ENCODE measurements around the gene SIGLEC12.
A peak's percentile ranks its signal among the peaks of the same experiment; 100 is the strongest.
"Not testable (repeated sequence)": the region's sequence is repeated elsewhere in the genome, so short reads cannot be mapped to it uniquely, and the experiment has no call there.

The SIGLEC12 gene

DNA sequence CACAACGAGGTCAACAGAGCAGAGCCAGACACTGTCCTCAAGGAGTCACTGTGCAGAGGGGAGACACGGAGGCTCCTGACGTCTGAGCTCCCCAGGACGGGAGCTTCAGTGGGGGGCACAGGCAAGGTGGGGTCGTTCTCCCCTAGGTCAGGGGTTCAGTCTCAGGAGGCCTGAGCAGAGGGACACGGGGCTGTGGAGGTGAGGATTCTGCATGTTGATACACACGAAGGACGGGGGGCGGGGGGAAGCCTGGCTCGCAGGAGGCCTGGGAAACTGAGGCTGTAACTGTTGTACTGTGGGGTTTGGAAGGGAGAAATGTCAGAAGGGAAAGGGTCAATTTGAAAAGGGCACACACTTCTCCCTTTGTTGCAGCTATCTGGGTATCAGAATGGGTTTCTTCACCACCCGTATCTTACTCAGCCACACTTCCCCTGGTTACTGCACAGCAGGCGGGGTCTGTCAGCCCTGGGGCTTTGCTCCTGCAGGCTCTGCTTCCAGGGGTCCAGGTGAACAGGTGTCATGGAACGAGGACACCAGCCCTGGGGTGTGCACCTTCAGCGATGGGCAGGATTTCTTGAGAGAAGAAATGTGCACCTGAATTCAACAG lies 42.6 kb downstream of the SIGLEC12 start:
- DNase-seq (ENCODE audit: low read depth in 2 of 2): no peak

DNA sequence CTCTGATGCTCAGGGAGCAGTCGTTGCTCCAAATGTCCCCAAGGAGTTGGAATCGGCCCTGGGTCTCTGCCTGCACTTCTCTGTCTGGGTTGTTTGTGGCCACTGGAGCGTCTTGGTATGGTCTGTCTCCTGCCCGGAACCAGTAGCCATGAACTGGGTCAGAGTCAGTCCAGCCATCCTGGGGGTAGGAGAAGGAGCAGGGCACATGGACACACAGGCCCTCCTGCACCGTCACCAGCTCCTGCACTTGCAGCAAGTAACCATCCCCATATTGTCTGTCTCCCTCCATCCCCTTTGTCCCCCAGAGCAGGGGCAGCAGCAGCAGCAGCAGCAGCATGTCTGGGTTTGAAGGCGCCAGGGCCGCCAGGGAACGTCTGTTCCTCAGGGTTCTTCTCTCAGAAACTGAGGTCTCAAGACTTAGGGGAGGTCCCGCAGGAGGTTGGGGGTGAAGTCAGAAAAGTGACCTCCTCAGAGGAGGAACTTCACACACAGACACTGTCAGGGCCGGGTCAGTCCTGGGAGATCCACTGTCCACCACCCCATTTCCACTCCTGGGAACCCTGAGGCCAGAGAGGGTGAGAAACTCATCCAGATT lies 43.5 kb downstream of the SIGLEC12 start, which contains the start of gene SIGLEC8:
TSS of gene SIGLEC8 (minus strand) at position 404 of the 595 bp plus-strand sequence. CDS start at position 337, 67 bp downstream.
- DNase-seq (ENCODE audit: low read depth in 2 of 2): no peak

DNA sequence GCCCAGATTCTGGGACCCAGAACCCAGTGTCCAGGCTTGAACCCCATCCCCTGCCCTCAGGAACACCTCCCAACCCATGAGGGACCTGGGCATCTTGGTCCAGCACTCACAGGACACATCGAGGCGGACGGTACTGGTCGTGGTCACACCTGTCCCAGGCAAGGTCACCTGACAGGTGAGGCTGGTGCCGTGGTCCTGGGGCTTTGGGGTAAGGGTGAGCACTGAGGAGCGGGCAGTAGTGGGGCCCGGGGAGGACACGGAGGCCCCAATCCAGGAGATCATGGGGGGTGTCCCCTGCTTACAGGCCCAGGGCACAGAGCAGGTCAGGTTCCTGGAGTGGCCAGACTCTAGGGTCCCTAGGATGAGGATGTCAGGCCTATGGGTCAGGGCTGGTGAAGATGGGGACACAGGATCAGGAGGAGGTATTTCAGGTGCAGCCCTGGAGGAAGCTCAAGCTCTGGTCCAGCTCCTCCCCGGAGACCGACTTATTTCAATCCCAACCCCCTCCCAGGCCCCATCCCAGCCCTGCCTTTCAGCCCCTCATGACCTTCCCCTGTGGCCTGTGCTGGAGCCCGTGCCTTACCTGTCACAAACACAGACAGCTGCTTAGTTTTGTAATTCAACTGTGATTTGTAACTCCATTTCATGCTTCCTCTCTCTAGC lies 44.1 kb downstream of the SIGLEC12 start:
- no peak for DNase-seq (ENCODE audit: low read depth in 2 of 2)

DNA sequence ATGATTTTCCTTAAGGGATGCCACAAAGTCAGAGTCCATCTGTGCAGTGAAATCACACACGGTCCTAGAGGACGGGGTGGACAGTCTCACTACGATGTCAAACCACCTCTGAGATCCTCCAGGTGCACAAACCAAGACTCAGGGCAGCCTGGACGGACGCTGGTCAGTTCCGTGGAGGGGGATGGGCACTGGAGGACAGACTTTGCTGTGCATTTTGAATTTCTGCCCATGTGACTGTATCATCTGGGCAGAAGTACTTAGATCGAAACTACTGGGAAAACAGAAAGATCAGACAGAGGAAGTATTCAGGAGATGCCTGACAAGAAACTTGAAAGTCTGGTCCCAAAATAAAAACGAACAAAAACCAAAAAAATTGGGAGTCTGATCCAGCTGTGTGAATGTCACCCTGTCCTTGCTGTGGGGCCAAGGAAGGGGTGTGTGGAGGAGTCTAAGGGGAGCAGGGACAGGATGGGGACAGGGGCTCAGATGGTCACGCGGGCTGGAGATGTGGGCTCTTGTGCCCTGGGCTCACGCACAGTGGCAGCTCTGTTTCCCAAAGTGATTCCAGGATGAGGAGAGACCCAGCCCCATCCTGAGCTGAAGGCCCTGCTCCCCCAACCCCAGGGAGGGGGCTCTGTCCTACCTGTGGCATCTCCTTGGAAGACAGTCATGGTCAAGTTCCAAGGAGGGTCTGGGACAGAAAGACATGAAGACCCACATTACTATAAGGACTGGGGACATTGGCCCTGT lies 44.9 kb downstream of the SIGLEC12 start:
- no peak for DNase-seq (ENCODE audit: low read depth in 2 of 2)

DNA sequence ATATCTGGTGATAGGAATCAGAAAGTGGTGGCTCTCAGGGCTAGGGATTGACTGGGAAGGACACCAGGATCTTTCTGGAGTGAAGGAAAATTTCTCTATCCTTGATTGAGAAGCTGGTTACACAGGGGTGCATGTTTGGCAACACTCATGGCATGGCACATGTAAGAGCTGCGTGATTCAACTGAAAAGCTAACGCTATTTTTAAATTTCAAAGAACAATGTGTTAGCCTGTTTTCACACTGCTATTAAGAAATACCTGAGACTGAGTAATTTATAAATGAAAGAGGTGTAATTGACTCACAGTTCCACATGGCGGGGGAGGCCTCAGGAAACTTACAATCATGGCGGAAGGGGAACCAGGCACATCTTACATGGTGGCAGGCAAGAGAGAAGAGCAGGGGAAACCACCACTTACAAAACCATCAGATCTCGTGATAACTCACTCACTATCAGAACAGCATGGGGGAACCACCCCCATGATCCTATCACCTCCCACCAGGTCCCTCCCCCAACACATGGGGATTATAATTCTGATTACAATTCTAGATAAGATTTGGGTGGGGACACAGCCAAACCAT lies 50.8 kb downstream of the SIGLEC12 start:
- DNase-seq (ENCODE audit: low read depth in 2 of 2): peak in 1 of 2 donors; percentile 29

DNA sequence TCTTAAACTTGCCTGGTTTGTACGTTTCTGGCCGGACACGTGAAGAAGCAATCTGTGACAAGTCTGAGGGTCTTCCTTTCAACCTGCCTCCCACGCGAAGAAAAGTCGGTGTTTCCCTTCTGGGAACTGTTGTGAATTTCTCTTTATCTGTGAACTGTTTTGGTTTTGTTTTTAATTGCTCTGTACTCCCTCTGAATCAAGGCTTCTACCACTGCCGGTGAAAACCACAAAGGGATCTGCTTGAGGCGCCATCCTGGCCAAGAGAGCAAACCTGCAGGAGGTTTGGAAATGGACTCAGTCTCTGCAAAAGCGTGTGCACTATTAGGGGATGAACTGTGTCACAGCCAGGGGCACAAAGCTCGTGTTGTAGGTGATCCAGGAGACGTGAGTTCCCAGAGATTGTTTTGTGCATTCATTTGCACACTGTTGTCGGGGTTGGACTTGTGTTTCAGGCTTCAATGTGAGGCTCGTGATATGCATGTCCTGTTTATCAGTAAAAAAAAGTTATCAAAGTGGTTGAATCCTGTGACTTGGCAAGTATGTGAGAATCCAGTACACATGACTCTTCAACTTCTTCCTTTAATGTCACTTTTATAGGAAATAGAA lies 53.1 kb downstream of the SIGLEC12 start:
- no peak for DNase-seq (ENCODE audit: low read depth in 2 of 2)

DNA sequence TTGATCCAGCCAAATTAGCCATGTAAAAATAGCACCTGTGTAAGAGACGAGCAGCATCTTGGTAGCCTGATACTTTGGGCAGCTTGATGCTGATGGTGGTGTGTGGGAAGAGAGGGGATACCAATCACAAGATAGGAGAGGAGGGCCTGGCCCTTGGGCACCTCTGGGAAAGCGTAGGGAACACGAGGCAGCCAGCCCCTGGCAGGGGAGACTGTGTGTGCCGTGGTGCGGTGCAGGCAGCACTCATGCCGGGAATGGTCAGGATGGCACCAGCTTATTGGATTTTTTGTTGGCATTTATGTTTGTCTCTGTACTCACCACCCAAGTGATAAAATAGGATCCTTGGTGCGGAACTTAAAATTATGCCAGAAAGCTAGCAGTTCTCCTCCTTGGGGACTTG lies 53.6 kb downstream of the SIGLEC12 start:
- DNase-seq (ENCODE audit: low read depth in 2 of 2): no peak

DNA sequence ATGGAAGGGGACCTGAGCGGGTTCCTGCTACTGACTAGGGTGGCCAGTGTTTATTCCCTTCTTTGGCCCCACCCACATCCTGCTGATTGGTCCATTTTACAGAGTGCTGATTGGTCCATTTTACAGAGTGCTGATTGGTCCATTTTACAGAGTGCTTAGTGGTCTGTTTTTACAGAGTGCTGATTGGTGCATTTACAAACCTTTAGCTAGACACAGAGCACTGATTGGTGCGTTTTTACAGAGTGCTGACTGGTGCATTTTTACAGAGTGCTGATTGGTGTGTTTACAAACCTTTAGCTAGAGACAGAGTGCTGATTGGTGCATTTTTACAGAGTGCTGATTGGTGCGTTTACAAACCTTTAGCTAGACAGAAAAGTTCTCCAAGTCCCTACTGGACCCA lies 54.1 kb downstream of the SIGLEC12 start:
- not testable (repeated sequence) for DNase-seq (ENCODE audit: low read depth in 2 of 2)

DNA sequence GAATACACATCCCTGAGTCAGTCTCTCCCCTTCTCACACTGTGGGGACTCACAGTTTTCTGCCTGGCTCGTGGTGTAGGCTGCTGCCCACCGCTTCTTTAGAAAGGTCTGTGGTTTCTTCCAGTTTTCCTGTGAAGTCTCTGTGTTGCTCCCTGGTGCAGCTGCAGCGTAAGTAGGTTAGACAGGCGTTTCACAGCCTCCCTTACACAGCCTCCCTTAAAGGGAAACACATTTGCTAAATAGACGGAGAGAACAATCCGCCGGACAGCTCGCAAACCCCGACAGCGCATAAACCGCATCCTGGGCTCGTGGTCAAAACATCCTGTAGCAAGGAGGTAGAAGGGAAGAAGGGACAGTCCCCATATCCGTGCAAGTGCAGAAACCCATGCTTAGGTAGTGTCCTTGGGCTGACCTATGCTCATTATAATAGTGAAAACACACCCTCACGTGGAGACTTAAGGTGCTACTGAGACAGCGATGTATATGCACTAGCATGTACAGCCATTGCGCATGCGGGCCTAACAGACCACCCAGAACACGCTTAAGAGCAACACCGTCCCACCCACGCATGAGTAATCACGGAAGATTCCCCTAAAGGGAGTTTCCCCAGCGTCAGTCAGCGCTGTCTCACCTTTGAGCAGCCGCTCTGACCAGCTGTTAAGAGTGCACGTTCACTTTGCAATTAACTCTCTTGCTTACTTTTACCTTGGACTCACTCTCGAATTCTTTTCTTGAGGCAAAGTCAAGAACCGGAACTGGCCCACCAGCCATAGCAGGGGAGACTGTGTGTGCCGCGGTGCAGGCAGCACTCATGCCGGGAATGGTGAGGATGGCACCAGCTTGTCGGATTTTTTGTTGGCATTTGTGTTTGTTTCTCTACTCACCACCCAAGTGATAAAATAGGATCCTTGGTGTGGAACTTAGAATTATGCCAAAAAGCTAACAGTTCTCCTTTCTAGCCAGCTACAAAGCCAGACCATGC lies 59.9 kb downstream of the SIGLEC12 start:
- peak; percentile 66 to 69 for DNase-seq (ENCODE audit: low read depth in 2 of 2)

Measured in stimulated activated CD4-positive, alpha-beta T cell treated with anti-CD3 and anti-CD28 coated beads, Interleukin-1b, Interleukin-23, amount 100 ng/mL, for 1 hour (primary cell).